Esophagus squamous epithelium (tissue), 5 donors: ENCODE measurements around the gene IL11. TPM values are rescaled to one million over a fixed set of nuclear protein-coding genes. Genes with fewer than 3 reads are reported as not detected.

ENCODE experiments used
- DNase-seq: peaks from one replicate; lab custom pipeline; 2025; lab: John Stamatoyannopoulos, UW
- H3K27ac ChIP-seq, 4 donors: fragments of 200-600 bp; sonication (generic); one replicate each; pipeline ENCODE4 v1.5.1; 2016 to 2019; ENCODE audit warnings: mild to moderate bottlenecking in 1 of 4
- H3K27me3 ChIP-seq, 4 donors: fragments of 200-600 bp; sonication (generic); 1 replicate in 3 of 4; 2 replicates in 1 of 4; pipeline versions ENCODE4 v1.5.1 to v1.6.0; 2017 to 2021; ENCODE audit warnings: antibody characterized with exemption in 1 of 4
- H3K36me3 ChIP-seq, 3 donors: fragments of 200-600 bp; sonication (generic); one replicate each; pipeline ENCODE4 v1.5.1; 2016 to 2019
- H3K4me1 ChIP-seq, 3 donors: fragments of 200-600 bp; sonication (generic); one replicate each; pipeline ENCODE4 v1.5.1; 2017 to 2019
- H3K4me3 ChIP-seq, 4 donors: fragments of 200-600 bp; sonication (generic); 1 replicate in 3 of 4; 2 replicates in 1 of 4; pipeline ENCODE4 v1.5.1; 2016 to 2019; ENCODE audit warnings: mild to moderate bottlenecking in 2 of 4, moderate library complexity in 1 of 4
- H3K9me3 ChIP-seq, 3 donors: fragments of 200-600 bp; sonication (generic); one replicate each; pipeline ENCODE4 v1.5.1; 2016 to 2019
- CTCF ChIP-seq, 6 experiments: fragments of 450-650 bp in 4 of 6; fragments of 200-600 bp in 2 of 6; sonication (generic) in 2 of 6; IDR thresholded peaks; one replicate each; pipeline ENCODE4 v1.5.1; 2016 to 2019; ENCODE audit warnings: antibody characterized with exemption in 6 of 6, mild to moderate bottlenecking in 4 of 6, moderate library complexity in 4 of 6
- POLR2A ChIP-seq, 4 donors: fragments of 450-650 bp; IDR thresholded peaks; one replicate each; pipeline ENCODE4 v1.6.1; 2017; ENCODE audit warnings: antibody characterized with exemption in 4 of 4, mild to moderate bottlenecking in 4 of 4, moderate library complexity in 3 of 4
- WGBS, 2 donors: methylation state at CpG; one replicate each; pipeline ENCODE4 v1.1.5; 2018; 5-methylcytosine and 5-hydroxymethylcytosine counted together
- intact Hi-C: fragments of 100-400 bp; cut with DNase I; formaldehyde crosslinking; loops from one replicate; pipeline ENCODE4 v1.15.0; 2022
- total RNA-seq, 4 donors: library from RNA; depleted of rRNA; stranded (reverse); fragments of >200 nt; gene quantifications; one replicate each; pipeline ENCODE4 v1.1.0, GENCODE V29; 2016
- donor health status: DM: yes; HTN: yes; CAD: no.

Gene IL11
- total RNA-seq, 4 donors from 2014 or later: not detected

DNA sequence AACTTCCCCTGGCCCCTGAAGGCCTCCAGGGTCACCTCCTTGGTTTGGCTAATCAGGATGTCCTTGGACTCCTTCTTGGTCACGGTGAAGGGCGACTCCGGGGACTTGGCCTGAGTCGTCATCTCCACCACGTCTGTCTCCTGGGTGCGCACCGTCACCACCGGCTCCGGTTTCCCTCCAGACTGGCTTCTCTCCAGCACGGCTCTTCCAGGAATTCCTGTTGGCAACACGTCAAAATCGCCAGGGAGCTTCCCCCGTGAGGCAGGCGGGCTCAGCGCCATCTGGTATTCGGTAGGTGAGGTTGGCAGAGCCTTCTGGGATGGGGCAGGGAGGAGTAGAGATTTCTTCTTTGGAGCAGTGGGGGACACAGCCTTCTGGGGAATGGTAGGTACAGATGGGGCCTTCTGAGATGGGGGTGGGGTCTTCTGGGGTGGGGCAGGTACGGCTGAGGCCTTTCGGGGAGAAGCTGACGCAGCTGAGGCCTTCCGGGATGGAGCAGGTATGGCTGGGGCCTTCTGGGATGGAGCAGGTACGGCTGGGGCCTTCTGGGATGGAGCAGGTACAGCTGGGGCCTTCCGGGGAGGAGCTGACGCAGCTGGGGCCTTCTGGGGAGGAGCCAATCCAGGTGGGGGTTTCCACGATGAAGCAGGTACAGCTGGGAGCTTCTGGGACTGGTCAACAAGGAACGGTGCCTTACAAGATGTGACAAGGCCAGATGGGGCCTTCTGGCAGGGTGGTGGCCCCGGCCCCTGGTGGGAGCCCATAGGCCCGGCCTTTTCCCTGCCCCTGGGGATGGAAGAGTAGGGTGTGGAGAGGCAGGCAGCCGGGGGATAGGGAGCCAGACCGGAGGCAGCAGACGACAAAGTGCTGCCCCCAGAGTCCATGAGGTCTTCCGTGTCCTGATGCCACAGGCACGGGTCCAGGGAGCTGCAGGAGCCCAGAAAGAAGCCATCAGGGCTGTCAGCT, 11.0 kb downstream of the IL11 start:
- 60 to 67% methylated on average over 9 to 11 of the region's 32 CpGs for WGBS, 2 donors

GRCh38 chr19:55358493-55358892, 11.8 kb downstream of the IL11 start:
- no peak for DNase-seq
- H3K27me3 ChIP-seq: peaks cover 0 to 84% (median 2%) of the 10 kb centered on the region in 4 donors
- intact Hi-C loops: no loop called here
- WGBS, 2 donors: 75 to 86% methylated on average over 4 to 7 of the region's 19 CpGs
- H3K27ac ChIP-seq: no peak overlapping the region
- no peaks in the 10 kb centered on the region for H3K36me3 ChIP-seq
- peaks cover 15 to 24% (median 16%) of the 10 kb centered on the region in 3 donors for H3K4me1 ChIP-seq
- no peak overlapping the region for H3K4me3 ChIP-seq
- no peak for TF ChIP-seq POLR2A (IDR thresholded peaks at IDR 0.05)
- TF ChIP-seq CTCF (IDR thresholded peaks at IDR 0.05): no peak
- no peaks in the 10 kb centered on the region for H3K9me3 ChIP-seq

More for the DNA sequence above, 11.0 kb downstream of the IL11 start:
- H3K27ac ChIP-seq: no peak overlapping the region
- H3K36me3 ChIP-seq: no peaks in the 10 kb centered on the region
- no peaks in the 10 kb centered on the region for H3K9me3 ChIP-seq
- TF ChIP-seq CTCF (IDR thresholded peaks at IDR 0.05) (no peak), POLR2A (IDR thresholded peaks at IDR 0.05) (no peak)
- intact Hi-C loops: no loop called here
- H3K27me3 ChIP-seq: peaks cover 0 to 80% (median 2%) of the 10 kb centered on the region in 4 donors
- H3K4me1 ChIP-seq: peaks cover 7 to 17% (median 11%) of the 10 kb centered on the region in 3 donors
- DNase-seq: no peak
- no peak overlapping the region for H3K4me3 ChIP-seq

GRCh38 chr19:55355213-55355821, 14.9 kb downstream of the IL11 start:
- Histone ChIP-seq H3K36me3 (no peaks in the 10 kb centered on the region), H3K4me3 (no peak overlapping the region), H3K4me1 (peaks cover 16 to 39% (median 22%) of the 10 kb centered on the region in 3 donors), H3K27me3 (peaks cover 10 to 85% (median 20%) of the 10 kb centered on the region in 4 donors), H3K9me3 (no peaks in the 10 kb centered on the region), H3K27ac (peak overlapping the region in 2 of 4 donors; percentile 44 to 46)
- no peak for DNase-seq
- 13 to 30% methylated on average over 7 to 8 of the region's 13 CpGs for WGBS, 2 donors
- intact Hi-C loops: no loop called here
- TF ChIP-seq POLR2A (IDR thresholded peaks at IDR 0.05) (no peak), CTCF (IDR thresholded peaks at IDR 0.05) (no peak)

DNA sequence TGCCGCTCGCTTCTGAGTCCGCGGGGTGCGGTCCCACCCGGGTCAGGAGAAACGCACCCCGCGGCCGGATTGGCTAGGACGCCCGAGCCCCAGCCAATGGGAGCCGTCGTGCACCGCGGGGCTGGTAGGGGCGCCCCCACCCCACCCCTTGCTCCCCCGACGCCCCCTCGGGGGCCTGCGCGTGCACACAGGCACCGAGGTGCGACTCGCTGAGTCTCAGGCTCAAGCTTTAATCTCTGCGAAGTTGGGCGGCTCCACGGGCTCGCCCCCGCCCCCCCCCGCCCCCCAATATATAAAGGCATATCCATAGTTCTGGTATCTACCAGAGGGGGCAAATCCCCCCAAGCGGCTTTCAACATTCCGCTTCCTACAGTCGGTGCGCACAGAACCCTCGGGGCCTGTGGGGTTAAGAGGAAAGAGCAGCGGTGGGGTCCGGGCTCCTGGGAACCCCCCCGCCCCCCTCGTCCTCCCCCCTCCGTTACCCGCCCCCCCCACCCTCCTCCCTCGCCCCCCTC, 15.5 kb downstream of the IL11 start, which contains the start of gene COX6B2:
Gene COX6B2, minus strand, starts transcription at position 22 of the 515 bp plus-strand sequence. CDS start 198 bp downstream, outside the sequence.
- Histone ChIP-seq H3K4me1 (peaks cover 16 to 39% (median 22%) of the 10 kb centered on the region in 3 donors), H3K36me3 (no peaks in the 10 kb centered on the region), H3K9me3 (no peaks in the 10 kb centered on the region), H3K27me3 (peaks cover 10 to 89% (median 20%) of the 10 kb centered on the region in 4 donors), H3K4me3 (peak within 1 kb of the TSS; percentile 18 to 67 (median 46)), H3K27ac (peak within 1 kb of the TSS in 2 of 4 donors; percentile 44 to 46)
- TF ChIP-seq CTCF (IDR thresholded peaks at IDR 0.05): no peak
- no peak for TF ChIP-seq POLR2A (IDR thresholded peaks at IDR 0.05)
- WGBS, 2 donors: no CpG with 5 or more reads among the region's 43 CpGs
- intact Hi-C loops: no loop called here
- no peak for DNase-seq
